Measurements from ENCODE around the gene A2ML1. TPM values are rescaled to one million over a fixed set of nuclear protein-coding genes. Genes with fewer than 3 reads are reported as not detected.
A peak's percentile ranks its signal among the peaks of the same experiment; 100 is the strongest.

A2ML1 gene
- polyA plus RNA-seq, 1 experiment = not detected

DNA sequence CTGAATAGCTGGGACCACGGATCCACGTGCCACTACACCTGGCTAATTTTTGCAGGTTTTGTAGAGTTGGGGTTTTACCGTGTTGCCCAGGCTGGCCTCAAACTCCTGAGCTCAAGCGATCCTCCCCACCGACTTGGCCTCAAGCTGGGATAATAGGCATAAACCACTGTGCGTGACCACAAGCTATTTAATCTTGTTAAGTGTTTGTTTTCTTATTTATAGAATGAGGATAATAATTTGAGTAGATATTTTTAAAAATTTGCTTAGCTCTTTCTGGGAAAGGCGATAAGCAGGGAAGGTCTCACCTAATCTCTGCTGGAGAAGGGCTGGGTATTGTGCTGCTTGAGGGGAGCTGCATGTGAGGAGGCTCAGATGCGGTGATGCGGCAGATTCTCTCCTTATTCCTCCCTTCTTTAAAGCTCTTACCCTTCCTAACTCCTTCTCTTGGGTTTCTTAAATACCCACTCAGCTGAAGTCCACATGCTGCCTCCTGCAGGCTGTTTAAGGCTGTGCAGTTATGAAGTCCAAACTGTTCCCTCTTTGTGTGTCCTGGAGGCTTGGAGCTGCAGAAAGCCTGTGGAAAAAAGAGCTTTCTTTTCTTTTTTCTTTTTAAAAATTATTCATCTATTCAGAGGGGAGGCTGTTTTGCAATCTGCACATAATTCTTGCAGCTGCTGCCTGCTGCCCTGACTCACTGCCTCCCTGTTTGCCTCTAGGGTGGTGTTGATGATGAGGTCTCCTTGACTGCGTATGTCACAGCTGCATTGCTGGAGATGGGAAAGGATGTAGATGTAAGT is 37.9 kb downstream of the A2ML1 start:
- ChIA-PET POLR2A (interaction anchor here (0.8 kb wide), 1 partner anchor 203 kb away, joined by 3 read pairs; no protein-coding TSS in a partner anchor), CTCF (interaction anchor here (0.6 to 3.0 kb wide), 25 partner anchors 9 to 316 kb away, joined by 3 to 51 read pairs (median 5); no protein-coding TSS in a partner anchor)
- Histone ChIP-seq H3K9me3 (ENCODE audit: control insufficient read depth, insufficient read depth, low read length) (no peaks in the 10 kb centered on the region), H3K27ac (ENCODE audit: low read depth, low read length) (no peak overlapping the region), H3K4me3 (ENCODE audit: low read depth, low read length) (no peak overlapping the region), H3K27me3 (ENCODE audit: control insufficient read depth, insufficient read depth, low read length) (no peaks in the 10 kb centered on the region)
- TF ChIP-seq CTCF (IDR thresholded peaks at IDR 0.05; ENCODE audit: low read depth, low read length) = peak; percentile 66
- DNase-seq (ENCODE audit: low read depth, low spot score) = no peak

GRCh38 chr12:8866429-8866828 is 44.0 kb downstream of the A2ML1 start:
- H3K27ac ChIP-seq (ENCODE audit: low read depth, low read length) = no peak overlapping the region
- no peak for TF ChIP-seq CTCF (IDR thresholded peaks at IDR 0.05; ENCODE audit: low read depth, low read length)
- DNase-seq (ENCODE audit: low read depth, low spot score) = no peak
- POLR2A ChIA-PET = no interaction called here
- H3K27me3 ChIP-seq (ENCODE audit: control insufficient read depth, insufficient read depth, low read length) = no peaks in the 10 kb centered on the region
- no peak overlapping the region for H3K4me3 ChIP-seq (ENCODE audit: low read depth, low read length)
- CTCF ChIA-PET = interaction anchor here (1.8 kb wide), 1 partner anchor 24 kb away, joined by 6 read pairs; no protein-coding TSS in a partner anchor
- H3K9me3 ChIP-seq (ENCODE audit: control insufficient read depth, insufficient read depth, low read length) = no peaks in the 10 kb centered on the region

- no peak for DNase-seq (ENCODE audit: low read depth, low spot score)
- ChIA-PET CTCF (interaction anchor here (1.8 kb wide), 1 partner anchor 24 kb away, joined by 6 read pairs; no protein-coding TSS in a partner anchor), POLR2A (no interaction called here)
- TF ChIP-seq CTCF (IDR thresholded peaks at IDR 0.05; ENCODE audit: low read depth, low read length) = no peak
- no peaks in the 10 kb centered on the region for H3K9me3 ChIP-seq (ENCODE audit: control insufficient read depth, insufficient read depth, low read length)
- H3K27me3 ChIP-seq (ENCODE audit: control insufficient read depth, insufficient read depth, low read length) = no peaks in the 10 kb centered on the region
- no peak overlapping the region for H3K4me3 ChIP-seq (ENCODE audit: low read depth, low read length)
- no peak overlapping the region for H3K27ac ChIP-seq (ENCODE audit: low read depth, low read length)
These were observed 44.6 kb downstream of the A2ML1 start for GRCh38 chr12:8867009-8867408.

DNA sequence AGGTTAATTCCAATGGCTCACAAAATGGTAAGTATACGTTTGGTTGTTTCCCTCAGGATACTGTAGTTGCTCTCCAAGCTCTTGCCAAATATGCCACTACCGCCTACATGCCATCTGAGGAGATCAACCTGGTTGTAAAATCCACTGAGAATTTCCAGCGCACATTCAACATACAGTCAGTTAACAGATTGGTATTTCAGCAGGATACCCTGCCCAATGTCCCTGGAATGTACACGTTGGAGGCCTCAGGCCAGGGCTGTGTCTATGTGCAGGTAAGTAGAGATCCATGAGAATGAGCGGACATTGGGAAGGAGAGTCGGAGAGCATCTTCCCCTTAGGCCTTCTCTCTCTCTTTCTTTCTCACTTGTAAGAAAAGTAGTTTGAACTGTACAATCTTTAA is 45.4 kb downstream of the A2ML1 start:
- POLR2A ChIA-PET = no interaction called here
- Histone ChIP-seq H3K27ac (ENCODE audit: low read depth, low read length) (no peak overlapping the region), H3K27me3 (ENCODE audit: control insufficient read depth, insufficient read depth, low read length) (no peaks in the 10 kb centered on the region), H3K4me3 (ENCODE audit: low read depth, low read length) (no peak overlapping the region), H3K9me3 (ENCODE audit: control insufficient read depth, insufficient read depth, low read length) (no peaks in the 10 kb centered on the region)
- no peak for DNase-seq (ENCODE audit: low read depth, low spot score)
- CTCF ChIA-PET = interaction anchor here (1.8 to 2.5 kb wide), 2 partner anchors 8 to 23 kb away, joined by 6 to 13 read pairs; no protein-coding TSS in a partner anchor
- no peak for TF ChIP-seq CTCF (IDR thresholded peaks at IDR 0.05; ENCODE audit: low read depth, low read length)

DNA sequence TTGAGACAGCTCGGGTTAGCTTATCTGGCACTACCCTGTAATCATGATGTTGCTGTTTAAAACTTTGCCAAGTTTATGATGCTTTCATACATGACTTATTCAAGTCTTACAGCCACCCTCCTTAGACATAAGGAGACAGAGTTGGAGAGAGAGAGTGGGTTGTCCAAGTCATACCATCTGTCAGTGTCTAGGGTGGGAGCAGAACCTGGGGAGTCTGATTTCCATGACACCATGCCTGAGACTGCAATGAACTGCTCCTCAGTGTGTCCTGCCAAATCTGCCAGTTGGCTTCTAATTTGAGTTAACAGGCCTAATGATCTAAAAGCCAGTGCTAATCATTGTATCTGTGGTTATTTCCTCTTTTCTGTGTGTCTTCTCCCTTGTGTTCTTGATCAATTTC is 48.2 kb downstream of the A2ML1 start:
- Histone ChIP-seq H3K27me3 (ENCODE audit: control insufficient read depth, insufficient read depth, low read length) (no peaks in the 10 kb centered on the region), H3K4me3 (ENCODE audit: low read depth, low read length) (no peak overlapping the region), H3K27ac (ENCODE audit: low read depth, low read length) (no peak overlapping the region), H3K9me3 (ENCODE audit: control insufficient read depth, insufficient read depth, low read length) (no peaks in the 10 kb centered on the region)
- no peak for TF ChIP-seq CTCF (IDR thresholded peaks at IDR 0.05; ENCODE audit: low read depth, low read length)
- CTCF ChIA-PET = interaction anchor here (2.5 kb wide), 1 partner anchor 10 kb away, joined by 13 read pairs; no protein-coding TSS in a partner anchor
- DNase-seq (ENCODE audit: low read depth, low spot score) = no peak
- POLR2A ChIA-PET = no interaction called here
